ENCODE data around the gene RPS28.
"Not testable (repeated sequence)": the region's sequence is repeated elsewhere in the genome, so short reads cannot be mapped to it uniquely, and the experiment has no call there.

Gene RPS28

DNA sequence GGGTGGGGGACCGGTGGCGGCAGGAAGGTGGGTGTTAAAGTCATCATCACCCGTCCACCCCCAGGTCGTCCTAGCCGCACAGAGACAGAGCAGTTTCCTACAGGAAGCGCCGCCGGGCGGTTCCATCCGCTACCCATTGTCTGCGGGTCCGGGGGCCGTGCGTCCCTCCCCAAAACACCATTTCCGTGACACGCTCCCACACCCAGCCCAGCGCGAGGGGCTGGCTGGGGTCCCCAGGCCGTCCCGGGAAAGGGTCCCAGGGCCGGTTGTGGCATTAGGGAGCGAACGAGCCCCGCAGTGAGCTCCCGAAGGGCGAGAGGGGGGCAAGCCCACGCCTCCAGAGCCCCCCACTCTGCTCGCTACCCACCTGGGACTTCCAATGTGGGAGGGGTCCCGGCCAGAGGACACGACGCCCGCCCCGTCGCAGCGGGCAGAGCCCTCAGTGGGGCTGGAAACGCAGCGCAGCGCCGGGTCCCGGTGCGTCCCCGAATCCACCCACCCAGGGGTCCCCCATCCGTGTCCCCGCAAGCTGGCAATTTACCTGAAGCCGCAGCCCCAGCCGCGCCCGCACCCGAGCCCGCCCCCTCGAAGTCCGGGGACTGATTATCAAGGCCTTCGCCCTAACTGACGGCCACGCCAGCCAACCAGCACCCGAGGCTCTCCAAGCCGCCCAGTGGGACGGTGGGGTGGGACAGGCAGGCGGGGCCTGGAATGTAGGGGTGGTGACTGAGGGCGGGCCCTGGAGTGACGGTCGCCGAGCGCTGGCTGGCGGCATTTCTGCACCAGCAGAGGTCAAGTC lies 21.6 kb downstream of the RPS28 start, which contains the start of gene KANK3:
TSS of gene KANK3 (minus strand) at position 579 of the 799 bp plus-strand sequence. CDS start 5,434 bp downstream, outside the sequence.
- FAIRE-seq = no peak

DNA sequence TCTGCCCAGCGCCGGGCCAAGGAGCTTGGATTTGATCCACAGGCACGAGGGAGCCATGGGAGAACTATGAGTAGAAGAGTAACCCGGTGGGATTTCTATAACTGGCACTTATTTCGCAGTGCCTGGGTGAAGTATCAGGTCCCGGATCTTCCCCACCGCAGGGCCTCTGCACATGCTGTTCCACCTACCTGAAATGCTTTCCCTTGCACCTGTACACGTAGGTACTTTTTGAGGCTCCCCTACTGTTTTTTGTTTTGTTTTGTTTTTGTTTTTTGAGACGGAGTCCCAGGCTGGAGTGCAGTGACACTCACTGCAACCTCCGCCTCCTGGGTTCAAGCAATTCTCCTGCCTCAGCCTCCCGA lies 22.2 kb downstream of the RPS28 start:
- FAIRE-seq = no peak

- not testable (repeated sequence) for FAIRE-seq
These were observed 28.5 kb downstream of the RPS28 start for GRCh38 chr19:8349629-8350372.

DNA sequence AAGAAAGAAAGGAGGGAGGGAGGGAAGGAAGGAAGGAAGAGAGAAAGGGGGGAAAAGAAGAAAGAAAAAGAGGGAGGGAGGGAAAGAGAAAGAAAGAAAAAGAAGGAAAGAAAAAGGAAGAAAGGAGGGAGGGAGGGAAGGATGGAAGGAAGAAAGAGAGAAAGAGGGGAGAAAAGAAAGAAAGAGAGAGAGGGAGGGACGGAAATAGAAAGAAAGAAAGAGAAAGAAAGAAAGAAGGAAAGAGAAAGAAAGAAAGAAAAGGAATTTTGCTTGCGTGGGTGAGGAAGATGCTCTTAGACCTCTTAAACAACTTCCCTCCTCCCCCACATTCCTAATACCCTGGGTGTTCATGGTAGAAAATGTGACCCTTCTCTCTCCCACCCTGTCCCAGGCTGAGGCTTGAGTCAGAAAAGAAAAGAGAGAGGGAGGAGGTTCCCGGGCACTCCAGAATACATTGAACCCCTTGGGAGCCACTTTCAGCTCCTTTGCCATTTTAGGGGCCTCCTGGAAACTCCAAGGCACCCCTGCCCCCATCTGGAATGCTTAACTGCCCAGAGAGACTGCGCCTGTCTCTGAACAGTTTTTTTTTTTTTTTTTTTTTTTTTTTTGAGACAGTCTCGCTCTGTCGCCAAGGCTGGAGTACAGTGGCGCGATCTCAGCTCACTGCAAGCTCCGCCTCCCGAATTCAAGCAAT lies 31.0 kb downstream of the RPS28 start:
- no peak for FAIRE-seq

- FAIRE-seq = not testable (repeated sequence)
These were observed 31.5 kb downstream of the RPS28 start for GRCh38 chr19:8352845-8353244.

- FAIRE-seq = no peak
These were observed 34.5 kb downstream of the RPS28 start for GRCh38 chr19:8355631-8356402.

DNA sequence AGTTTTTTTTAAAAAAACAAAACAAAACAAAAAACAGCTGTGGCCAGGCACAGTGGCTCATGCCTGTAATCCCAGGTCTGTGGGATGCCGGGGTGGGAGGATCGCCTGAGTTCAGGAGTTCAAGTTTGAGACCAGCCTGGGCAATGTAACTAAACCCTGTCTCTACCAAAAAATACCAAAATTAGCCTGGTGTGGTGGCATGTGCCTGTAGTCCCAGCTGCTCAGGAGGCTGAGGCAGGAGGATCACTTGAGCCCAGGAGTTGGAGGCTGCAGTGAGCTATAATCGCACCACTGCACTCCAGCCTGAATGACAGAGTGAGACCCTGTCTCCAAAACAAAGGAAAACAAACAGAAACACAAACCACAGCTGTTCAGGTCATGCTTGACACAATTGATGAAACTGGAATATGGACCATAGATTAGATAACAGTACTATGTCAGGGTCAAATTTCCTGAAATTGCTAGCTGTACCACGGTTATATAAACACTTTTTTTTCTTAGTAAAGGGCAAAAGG lies 35.8 kb downstream of the RPS28 start:
- FAIRE-seq = no peak

DNA sequence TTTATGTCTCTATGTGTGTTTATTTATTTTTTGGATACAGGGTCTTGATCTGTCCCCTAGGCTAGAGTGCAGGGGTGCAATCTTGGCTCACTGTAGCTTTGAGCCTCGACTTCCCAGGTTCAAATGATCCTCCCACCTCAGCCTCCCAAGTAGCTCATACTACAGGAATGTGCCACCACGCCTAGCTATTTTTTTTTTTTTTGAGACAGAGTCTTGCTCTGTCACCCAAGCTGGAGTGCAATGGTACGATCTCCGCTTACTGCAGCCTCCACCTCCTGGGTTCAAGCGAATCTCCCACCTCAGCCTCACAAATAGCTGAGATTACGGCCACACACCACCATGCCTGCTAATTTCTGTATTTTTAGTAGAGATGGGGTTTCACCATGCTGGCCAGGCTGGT lies 37.7 kb downstream of the RPS28 start:
- no peak for FAIRE-seq

- no peak for FAIRE-seq
These were observed 38.9 kb downstream of the RPS28 start for GRCh38 chr19:8360196-8360595.

DNA sequence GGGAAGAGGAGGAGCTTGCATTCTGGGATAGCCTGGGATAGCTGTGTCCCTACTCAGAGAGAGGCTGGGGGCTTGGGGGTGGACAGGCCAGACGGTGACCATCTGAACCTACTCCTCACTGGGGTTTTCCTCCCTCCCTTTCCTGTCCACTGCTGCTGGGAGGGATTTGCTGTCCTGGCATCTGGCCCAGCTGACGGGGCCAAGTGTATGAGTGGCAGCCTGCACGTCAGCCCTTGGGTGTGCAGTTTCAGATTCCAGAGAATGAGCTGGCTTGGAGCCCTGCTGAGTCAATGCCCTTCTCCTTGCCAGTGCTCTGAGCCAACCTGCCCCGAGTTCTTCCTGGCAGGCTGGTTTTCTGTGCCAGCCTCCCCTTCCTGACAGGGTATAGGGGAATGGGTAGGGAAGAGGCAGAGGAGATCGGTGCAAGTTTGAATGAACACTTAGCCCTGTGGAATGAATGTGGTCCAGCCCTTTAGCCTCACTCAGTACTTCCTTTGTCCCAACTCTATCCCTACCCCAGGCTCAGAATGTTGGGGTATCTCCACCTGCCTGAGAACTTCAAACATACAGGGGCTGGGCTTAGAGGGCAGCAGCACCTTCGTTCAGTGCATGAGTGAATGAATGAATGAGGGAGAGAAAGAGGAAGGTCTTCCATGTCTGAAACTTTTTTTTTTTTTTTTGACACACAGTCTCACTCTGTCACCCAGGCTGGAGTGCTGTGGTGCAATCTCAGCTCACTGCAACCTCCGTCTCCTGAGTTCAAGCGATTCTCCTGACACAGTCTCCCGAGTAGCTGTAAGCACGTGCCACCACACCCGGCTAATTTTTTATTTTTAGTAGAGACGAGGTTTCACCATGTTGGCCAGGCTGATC lies 40.9 kb downstream of the RPS28 start:
- no peak for FAIRE-seq

GRCh38 chr19:8363803-8364771 lies 42.8 kb downstream of the RPS28 start, which contains the start of gene ANGPTL4:
TSS of gene ANGPTL4 (plus strand) at chr19:8364155. CDS start at chr19:8364322, 167 bp downstream.
- FAIRE-seq = no peak

DNA sequence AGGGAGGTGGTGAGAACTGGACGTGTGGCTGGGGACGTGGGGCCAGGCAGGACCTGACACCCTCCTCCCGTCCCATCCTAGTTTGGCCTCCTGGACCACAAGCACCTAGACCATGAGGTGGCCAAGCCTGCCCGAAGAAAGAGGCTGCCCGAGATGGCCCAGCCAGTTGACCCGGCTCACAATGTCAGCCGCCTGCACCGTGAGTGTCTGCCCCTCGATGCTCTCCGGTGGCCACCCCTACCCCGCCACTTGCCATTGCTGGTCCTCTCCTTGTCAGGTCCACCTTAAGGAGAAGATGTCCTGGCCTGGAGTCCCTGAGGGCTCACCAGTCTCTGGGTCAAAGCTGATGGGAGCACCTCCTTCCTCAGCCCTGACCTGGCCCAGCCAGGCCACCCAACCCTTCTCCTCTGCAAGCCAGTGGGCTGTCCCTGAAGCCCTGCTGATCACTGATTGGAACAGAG lies 44.9 kb downstream of the RPS28 start:
- FAIRE-seq = no peak

DNA sequence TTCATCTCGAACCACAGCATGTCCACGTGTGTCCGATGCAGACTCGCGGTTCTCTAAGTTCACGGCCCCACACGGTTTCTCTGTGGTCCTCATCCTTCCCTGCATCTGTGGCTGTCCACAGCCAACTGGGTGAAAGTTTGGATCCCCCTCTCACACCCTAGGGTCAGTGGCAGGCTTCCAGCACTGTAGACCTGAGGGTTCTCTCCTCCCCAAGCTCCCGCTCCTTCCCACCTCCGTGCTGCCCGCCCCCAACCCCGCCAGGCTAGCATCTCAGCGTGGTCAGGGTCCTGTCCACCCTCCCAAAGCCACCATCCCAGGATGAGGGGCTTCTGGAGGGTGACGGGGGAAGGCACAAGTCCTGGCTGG lies 45.6 kb downstream of the RPS28 start:
- FAIRE-seq = no peak

- FAIRE-seq = no peak
These were observed 46.2 kb downstream of the RPS28 start for GRCh38 chr19:8367327-8368001.

- FAIRE-seq = no peak
These were observed 49.1 kb downstream of the RPS28 start for GRCh38 chr19:8370176-8371010.

DNA sequence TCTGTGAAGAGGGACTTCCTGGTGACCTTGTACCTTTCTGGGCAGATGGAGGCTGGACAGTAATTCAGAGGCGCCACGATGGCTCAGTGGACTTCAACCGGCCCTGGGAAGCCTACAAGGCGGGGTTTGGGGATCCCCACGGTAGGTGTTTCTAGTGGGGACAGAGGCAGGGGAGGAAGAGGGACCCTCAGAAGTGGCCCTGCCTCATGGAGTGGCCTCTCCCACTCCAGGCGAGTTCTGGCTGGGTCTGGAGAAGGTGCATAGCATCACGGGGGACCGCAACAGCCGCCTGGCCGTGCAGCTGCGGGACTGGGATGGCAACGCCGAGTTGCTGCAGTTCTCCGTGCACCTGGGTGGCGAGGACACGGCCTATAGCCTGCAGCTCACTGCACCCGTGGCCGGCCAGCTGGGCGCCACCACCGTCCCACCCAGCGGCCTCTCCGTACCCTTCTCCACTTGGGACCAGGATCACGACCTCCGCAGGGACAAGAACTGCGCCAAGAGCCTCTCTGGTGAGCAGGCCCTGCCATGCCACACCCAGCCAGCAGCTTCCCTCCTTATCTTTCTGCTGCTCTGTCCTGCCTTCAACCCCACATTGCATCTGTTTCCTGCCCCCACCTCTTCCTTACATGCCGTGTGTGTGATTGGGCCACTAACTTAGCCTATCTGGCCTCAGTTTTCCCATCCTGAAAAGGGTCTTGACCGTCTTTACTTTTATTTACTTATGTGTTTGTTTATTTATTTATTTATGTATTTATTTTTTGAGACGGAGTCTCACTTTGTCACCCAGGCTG lies 49.9 kb downstream of the RPS28 start:
- no peak for FAIRE-seq

Measured in G401.6 (cell line).